ENCODE data around the gene LPCAT1.
"Not testable (repeated sequence)": the region's sequence is repeated elsewhere in the genome, so short reads cannot be mapped to it uniquely, and the experiment has no call there.

LPCAT1 gene

DNA sequence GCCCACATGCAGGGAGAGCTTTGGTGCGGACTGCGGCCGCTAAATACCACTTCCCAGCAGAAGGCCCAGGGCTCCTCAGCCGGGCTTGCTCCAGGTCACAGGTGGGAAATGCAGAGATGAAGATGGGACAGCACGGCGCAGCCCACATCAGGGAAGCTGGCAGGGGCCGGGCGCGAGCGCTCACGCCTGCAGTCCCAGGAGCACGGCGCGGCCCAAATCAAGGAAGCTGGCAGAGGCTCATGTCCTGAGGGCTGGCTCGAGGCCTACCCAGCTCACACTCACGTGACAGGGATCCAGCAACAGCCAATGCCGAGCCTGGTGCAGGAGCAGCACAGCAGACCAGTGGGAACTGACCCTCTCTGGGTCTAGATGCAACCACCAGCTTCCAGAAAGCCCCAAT, 16.3 kb downstream of the LPCAT1 start:
- no peak for DNase-seq

DNA sequence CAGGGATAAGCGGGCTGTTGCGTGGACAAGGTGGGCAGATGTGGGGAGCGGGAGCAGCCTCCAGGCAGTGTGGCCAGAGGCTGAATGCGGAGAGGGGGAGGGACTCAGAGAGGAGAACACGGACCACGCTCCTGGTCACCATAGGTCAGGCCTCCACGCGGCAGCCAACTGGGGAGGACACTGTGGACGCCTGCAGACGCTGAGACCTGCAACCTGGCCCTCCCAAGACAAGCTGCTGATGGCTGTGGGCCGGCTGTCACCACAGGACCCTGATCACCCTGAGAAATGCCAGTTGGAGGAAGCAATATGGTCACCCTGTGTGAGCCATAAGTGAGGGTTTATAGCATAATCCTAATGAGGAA, 16.8 kb downstream of the LPCAT1 start:
- DNase-seq, result no peak

DNA sequence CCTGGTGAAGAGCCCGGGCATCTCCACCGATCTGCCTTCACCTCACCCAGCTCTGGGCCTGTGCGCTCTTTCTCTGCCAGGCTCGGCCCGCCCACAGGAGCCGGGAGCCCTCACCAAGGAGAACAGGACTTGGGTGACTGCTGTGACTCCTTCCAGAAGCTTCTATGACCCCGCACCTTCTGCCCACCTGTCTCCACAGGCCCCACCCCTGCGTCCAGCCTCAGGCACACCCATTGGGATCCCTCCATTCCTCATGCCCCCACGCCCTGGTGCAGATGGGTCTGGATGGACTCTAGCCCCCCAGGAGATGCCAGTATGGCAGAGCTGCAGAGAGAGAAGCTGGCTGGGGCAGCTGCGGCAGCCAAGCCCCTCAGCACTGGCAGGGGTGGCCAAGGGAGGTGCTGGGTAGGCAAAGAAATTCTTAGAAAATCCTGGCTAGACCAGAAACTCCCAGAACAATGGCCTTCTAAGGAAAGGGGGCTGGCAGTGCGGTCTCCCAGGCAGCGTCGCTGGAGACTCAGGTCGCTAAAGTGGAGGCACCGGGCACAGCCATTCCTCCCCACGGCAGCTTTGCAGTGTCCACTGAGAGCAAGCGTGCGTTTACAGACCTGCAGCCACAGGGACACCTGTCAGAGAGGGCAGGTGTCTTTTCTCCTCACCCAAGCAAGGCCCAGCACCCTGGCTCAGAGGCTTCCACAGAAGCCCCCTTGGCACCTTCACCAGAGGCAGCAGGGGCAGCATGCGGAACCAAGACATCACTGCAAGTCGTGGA, 17.3 kb downstream of the LPCAT1 start:
- DNase-seq, result no peak

DNA sequence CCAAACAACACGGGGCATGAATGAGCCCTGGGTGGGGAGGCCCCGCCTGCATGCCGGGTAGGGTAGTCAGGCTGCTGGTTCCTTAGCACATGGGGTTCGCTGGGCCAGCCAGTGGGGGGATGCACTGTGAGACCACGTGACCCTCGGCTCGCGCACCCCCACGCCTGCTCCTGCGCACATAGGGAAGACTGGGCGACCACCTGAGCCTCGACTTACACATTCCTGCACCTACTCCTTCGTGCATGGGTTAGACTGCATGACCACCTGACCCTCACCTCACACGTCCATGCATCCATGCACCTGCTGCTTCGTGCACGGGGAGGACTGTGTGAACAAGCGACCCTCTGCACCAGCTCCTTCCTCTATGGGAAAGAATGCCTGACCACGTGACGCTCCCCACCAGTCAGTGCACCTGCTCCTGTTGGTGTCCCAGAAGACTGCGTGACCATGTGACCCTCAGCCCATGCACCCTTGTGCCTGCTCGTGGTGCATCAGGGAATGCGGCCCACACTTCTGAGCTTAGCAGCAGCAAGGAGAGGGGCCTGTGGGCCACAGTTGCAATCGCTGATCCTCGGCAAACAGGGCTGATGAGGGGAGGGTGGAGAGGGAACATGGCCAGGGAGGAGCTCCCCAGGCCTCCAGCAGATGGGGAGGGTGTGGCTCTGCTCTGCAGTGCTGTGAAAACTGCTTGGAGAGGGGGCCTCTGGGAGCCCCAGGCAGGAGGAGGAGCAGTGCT, 18.1 kb downstream of the LPCAT1 start:
- DNase-seq, result no peak

DNA sequence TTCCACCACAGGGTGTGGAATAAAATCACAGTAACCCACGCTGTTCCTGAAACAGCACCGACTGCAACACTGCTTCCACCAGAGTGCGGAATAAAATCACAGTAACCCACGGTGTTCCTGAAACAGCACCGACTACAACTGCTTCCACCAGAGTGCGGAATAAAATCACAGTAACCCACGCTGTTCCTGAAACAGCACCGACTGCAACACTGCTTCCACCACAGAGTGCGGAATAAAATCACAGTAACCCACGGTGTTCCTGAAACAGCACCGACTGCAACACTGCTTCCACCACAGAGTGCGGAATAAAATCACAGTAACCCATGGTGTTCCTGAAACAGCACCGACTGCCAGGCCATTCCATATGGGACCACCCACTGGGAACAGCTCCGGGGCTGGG, 18.7 kb downstream of the LPCAT1 start:
- not testable (repeated sequence) for DNase-seq

DNA sequence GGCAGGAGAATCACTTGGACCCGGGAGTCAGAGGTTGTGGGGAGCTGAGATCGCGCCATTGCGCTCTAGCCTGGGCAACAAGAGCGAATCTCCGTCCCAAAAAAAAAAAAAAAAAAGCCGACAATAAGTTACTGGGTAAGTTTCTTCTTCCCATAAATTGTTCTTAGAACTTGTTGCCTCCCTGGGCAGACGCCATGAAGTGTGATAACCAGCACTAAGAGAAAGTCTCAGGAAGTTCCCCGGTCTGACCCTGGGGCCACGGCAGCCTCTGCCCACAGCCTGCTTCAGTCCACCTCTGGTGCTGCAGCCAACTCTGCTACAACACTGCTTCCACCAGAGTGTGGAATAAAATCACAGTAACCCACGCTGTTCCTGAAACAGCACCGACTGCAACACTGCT, 19.1 kb downstream of the LPCAT1 start:
- no peak for DNase-seq

DNA sequence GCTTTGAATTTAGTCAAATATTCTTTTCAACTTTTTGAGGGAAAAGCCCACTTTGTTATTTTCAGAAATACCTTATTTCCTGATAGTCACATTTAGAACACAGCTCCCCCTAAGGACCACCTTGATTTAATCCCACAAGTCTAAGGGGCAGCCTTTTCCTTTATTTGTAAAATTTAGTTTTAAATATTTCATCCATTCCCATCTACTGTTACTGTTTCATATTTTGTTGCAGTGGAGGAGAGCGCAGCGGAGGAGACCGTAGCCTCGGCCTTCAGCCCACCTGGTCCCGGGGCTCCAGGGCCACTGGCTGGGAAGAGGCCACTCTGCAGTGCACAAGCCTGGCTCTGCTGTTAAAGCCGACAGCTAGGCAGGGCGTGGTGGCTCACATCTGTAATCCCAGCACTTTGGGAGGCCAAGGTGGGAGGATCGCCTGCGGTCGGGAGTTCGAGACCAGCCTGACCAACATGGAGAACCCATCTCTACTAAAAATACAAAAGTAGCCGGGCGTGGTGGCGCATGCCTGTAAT, 19.6 kb downstream of the LPCAT1 start:
- no peak for DNase-seq

DNA sequence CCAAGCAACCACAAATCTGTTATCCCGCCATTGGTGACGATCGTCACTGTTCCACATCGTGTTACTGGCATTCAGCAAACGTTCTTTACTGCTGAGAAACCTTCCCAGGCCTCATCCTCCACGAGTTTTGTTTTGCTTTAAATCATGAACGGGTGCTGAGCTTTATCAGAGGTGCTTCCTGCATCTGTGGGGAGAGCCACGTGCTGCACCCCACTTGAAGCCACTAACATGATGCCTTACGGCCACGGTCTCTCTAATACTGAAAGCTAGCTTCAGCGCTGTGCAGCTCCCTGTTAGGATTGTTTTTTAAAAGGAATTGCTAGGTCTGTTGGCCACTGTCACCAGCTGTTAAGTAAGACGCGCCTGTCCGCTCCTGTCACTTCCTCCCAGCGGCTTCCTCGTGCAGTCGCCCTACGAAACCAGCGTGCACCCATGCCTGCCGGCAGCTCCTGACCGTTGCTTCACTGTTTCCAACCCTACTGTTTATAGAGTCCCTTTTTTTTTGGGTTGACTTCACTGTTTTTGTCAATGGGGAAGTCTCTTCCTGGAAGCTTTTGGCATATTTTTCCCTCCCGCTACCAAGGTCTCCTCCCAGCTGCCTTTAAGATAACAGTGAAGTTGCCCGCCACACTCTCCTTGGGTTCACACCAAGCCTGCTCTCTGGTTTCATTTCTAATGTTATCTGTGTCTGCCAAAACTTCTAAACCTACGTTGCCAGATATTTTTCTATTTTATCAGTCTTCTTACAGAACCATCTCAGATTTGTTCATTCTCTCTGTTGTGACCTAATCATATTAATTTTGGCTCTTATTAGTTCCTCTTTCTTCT, 20.3 kb downstream of the LPCAT1 start:
- no peak for DNase-seq

DNA sequence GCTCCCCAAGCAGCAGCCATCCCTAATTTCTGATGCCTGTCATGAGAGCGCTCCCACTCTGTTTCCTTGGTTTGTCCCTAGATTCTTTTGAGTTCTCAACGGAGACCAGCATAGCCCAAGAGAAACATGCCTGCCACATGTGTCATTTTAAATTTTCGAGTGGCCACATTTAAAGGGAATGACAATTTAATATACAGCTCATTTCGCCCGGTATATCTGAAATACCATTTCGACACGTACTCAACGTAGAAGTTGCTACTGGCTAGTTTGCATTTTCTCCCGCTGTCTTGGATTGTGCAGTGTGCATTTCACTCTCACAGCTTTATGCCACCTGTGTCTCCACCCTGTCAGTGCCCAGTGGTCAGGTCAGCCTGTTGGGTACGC, 21.0 kb downstream of the LPCAT1 start:
- no peak for DNase-seq

DNA sequence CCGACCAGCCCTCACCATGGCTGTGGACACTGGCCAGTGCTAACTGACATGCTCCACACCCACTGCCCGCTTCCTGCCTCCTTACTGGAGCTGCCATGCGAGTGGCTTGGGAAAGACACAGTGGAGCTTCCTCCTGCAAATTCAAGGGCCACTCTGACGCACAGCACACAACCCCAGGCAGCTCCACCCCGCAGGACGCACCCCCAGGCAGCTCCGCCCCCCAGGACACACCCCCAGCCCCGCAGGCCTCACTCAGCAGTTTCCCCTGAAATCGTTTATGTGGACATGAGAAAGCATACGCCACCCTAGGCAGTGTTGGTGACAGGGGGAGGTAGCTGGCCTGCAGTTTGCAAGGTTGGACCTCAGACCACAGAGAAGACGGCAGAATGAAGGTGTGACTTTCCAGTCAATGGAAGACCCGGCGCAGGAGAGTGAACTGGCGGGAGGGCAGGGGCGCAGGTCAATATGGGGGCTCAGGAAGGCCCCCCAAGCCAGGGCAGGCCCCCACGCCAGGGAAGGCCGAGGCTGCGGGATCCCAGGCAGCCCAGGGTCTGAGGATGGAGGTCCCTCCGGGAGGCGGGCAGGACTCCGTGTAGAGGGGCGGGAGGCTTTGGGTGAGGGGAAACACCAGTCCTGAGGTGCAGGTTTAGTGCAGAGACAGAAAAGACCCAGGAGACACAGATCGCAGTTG, 21.6 kb downstream of the LPCAT1 start:
- no peak for DNase-seq

DNA sequence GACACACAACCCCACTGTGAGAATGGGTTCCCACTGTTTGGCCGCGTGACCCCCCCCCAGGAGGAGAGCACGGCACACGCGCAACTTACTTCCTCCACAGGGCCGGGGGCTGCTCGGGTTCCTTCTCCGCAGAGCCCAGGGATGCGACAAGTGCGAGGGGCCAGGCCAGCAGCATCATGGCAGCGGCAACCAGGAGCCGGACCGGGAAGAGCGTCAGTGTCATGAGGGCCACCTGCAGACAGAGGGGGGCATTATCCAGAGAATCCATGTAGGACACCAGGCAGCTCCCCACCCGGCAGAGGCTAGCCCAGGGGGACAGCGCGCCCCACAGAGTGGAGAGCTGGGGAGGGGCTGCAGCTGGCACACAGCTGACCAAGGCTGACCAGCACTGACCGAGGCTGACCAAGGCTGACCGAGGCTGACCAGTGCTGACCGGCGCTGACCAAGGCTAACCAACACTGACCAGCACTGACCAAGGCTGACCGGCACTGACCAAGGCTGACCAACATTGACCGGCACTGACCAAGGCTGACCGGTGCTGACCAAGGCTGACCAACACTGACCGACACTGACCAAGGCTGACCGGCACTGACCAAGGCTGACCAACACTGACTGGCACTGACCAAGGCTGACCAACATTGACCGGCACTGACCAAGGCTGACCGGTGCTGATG, 22.3 kb downstream of the LPCAT1 start:
- DNase-seq, result no peak

DNA sequence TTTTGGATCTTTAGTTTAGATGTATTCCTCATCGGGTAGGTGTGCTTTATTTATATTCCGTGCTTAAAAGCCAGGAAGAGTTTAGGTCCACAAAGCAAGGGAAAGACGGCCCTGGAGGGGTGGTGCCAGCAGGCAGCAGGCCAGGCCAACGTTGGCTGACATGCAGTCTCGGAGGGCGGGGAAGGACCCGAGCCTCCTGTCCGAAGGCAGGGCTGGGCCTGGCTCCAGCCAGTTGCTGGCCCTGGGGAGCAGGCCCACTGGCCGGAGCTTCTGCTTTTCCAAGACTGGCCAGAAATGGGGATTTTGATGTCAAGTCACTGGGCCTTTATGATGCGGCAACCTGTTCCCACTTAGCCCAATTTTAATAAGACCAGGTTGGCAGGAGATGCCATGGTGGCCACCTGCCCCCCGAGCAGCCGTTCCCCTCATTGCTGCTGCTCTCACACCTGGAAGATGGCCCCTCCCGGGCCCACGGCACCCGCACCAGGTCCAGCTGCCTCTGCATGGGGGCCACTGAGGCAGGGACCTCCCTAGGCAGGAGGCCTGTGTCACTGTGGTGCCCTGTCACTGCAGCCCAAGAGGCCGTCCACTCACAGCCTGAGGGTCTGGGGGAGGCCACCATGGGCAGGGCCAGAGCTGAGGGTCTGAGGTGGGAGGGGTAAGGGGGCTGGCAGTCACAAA, 23.2 kb downstream of the LPCAT1 start:
- no peak for DNase-seq

DNA sequence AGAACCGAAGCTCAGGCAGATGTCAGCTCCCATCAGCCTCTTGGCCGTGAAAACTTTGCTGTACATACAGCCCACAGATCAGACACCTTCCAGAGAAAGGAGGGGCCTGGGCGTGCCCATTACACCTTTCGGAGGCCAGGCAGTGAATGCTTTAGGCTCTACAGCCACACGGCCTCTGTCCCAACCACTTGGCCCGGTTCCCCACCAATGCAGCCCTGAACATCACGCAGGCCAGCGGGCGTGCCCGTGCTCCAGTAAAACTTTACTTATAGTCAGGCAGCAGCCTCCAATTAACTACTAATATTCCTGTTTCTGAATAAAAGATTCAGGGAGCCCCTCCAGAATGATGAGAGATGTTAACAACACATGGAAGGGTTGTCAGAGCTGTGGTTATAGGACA, 23.9 kb downstream of the LPCAT1 start:
- DNase-seq, result no peak

DNA sequence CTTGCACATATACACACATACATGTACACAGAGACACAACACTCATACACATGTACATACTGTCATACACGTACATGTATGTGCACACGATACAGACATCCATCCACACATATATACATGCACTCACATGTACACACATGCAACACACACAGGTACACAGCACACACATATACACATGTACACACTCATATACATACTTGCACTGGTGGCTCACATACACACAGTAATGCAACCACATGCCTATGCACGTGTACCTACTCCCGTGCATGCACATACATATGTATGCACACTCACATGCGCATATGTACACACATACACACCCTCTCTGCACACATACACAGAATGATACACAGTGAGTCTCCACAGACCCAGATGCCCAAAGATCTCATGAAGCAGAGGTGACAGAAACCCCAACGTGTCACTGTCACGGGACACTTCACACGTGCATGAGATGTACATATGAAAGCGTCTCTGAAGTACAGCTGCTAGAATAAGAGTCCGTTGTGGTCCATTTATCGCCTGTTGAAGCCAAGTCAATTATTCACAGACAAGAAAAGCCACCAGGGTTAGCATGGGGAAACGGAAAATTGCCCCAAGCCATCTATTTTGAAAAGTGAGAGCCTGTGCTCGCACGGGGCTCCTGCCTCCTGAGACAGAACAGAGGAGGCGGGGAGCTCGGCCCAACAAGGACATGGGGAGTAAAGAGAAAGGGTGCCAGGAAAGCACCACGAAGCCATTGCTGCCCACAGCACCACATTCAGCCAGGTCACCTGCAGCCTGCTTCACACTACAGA, 24.9 kb downstream of the LPCAT1 start:
- DNase-seq, result no peak

DNA sequence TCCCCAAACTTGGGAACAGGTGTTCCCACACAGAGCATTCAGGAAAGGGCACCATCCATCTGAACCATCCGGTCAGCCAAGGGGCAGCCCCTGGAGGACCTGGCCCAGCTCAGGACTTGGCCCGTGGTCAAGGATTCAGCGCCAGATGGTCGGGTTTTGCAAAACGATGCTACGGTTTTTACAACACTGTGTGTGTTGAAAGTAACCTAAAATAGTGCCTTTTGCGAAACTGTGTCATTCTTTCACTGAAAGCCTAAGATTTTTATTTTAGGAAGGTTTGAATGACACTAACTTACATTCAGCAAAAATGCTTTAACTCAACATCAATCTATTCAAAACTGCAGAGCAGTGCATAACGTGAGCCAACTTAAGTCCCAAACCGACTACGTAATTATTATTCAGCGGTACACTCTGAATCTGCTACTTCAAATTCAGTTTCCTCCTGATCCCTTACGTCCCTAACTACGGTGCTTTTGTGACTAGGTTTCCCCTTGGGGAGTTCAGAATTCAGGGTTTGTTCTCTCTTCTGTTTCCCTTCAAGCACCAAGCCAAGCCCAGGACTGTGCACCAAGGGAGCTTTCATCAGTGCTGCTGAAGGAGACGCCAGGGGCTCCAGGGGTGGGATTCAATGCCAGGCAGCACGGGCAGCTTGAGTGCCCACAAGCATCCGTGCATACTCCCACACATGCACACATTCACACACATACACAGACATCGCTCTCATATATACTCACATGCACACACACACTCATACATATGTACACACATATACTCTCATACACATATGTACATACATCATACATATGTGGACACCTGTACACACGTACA, 25.8 kb downstream of the LPCAT1 start:
- no peak for DNase-seq

DNA sequence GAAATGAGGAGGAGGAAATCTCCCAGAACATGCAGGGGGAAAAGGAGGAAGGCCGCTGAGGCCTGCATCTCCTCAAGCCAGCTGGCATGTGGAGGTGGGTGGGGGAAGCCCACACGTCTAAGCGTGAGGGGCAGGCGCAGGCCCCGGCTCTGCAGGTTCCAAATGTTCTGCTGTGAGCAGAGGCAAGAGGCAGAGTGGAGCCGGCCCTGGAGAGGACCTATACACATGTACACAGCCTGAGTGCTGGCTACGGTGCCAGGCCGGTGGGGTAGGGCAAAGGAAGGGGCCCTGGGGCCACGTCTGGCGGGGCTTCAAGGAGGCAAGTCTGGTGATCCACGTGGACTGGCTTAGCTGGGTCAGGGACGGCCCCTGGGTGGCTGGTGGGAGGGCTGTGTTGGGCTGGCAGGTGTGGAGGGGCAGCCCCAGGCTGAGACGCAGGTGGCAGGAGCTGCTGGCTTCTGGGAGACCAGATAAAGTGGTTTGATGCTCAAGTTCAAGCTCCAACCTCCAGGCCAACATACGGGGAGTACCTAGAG, 26.4 kb downstream of the LPCAT1 start:
- no peak for DNase-seq

DNA sequence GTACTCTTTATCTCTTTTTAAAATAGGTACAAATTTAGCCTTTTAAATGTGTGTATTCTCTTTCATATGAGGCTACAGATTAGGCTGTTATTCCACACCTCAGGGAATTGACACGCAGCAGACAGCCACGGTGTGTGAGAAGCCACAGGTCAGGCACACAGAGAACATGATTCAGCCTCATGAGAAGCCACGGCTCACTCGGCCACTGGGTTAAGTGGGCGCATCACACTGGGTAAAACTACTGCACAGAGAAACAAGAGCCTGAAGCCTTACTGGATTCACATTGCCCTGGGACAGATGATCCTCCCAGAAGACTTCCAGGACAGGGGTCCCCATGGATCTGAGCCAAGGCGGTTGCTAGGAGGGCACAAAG, 28.2 kb downstream of the LPCAT1 start:
- no peak for DNase-seq

DNA sequence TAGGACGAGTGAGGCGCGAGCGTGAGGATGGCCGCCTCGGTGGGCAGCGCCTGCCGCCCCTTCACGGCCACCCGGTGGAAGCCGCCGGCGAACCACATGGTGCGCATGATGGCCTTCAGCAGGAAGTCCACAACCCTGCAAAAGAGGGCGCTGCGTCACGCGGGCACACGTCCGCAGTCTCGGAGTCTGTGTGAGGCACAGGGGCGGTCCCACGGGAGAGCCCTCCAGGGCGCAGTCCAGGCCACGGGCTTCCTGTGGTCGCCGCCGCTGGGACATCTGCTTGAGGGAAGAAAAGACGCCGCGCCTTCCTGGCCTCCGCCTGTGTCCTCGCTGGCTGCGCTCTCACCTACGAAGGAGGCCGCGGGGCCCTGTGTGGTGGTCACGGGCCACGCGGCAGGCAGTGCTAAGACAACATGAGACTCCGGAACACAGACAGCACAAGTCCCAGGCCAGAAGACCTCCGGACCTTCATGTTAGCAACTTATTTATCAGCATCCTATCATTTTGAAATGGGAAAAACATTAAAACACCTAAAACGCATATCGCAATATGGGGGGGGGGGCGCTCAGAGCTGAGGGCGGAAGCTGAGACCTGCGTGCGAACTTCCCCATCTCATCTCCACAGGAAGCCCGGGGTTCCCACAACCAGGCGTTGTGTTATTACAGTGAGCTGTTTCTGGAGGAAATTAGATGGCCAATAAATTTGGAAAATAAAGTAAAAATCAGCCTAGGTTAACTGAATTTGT, 28.8 kb downstream of the LPCAT1 start:
- DNase-seq, result no peak

DNA sequence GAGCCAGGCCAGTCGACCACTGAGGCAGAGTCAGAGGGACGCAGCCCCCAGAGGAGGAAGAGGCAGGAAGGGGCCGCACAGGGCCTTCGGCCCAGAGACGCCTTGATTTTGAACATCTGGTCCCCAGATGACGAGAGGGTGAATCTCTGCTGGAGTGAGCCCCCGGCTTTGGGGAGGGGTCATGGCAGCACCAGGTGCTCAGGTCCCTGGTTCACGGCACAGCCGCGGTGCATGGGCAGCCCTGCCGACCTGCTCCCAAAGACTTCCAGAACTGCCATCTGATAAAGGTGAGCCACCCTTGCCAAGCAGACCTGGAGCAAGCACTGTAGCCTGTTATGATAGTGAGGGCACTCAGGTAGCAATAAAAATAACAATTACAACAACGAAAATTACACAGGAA, 29.8 kb downstream of the LPCAT1 start:
- no peak for DNase-seq

All from activated CD4-positive, alpha-beta T cell treated with anti-CD3 and anti-CD28 coated beads, Interleukin-2, amount 50 U/mL, for 4 hours (primary cell).